ENCODE data around the gene RING1. TPM values are rescaled to one million over a fixed set of nuclear protein-coding genes. Genes with fewer than 3 reads are reported as not detected.
"Not testable (repeated sequence)": the region's sequence is repeated elsewhere in the genome, so short reads cannot be mapped to it uniquely, and the experiment has no call there.

RING1 gene
- total RNA-seq, 2 donors from 2014 or later = 13.2 to 17.3 TPM

GRCh38 chr6:33216117-33216649, 7.9 kb downstream of the RING1 start:
- no peak for TF ChIP-seq CTCF (IDR thresholded peaks at IDR 0.05)
- Histone ChIP-seq H3K27ac (no peak overlapping the region), H3K9me3 (no peaks in the 10 kb centered on the region), H3K4me1 (ENCODE audit: control insufficient read depth in 1 of 2, low read depth in 2 of 2) (peaks cover 4 to 19% of the 10 kb centered on the region in 2 donors), H3K36me3 (no peaks in the 10 kb centered on the region), H3K27me3 (replicated peaks; ENCODE audit: insufficient read depth) (no peaks in the 10 kb centered on the region), H3K4me3 (no peak overlapping the region)
- ATAC-seq (ENCODE audit: insufficient number of reproducible peaks, low FRiP score, low read depth) (no peak), DNase-seq (ENCODE audit: low spot score) (no peak)

- no peak for ATAC-seq (ENCODE audit: insufficient number of reproducible peaks, low FRiP score, low read depth)
- H3K9me3 ChIP-seq = no peaks in the 10 kb centered on the region
- H3K4me3 ChIP-seq = no peak overlapping the region
- no peak overlapping the region for H3K27ac ChIP-seq
- no peak for TF ChIP-seq CTCF (IDR thresholded peaks at IDR 0.05)
- H3K27me3 ChIP-seq (replicated peaks; ENCODE audit: insufficient read depth) = no peaks in the 10 kb centered on the region
- DNase-seq (ENCODE audit: low spot score) = no peak
- H3K4me1 ChIP-seq (ENCODE audit: control insufficient read depth in 1 of 2, low read depth in 2 of 2) = peaks cover 4 to 18% of the 10 kb centered on the region in 2 donors
- no peaks in the 10 kb centered on the region for H3K36me3 ChIP-seq
Observed at GRCh38 chr6:33217246-33217645, 8.9 kb downstream of the RING1 start.

GRCh38 chr6:33217681-33218080, 9.4 kb downstream of the RING1 start:
- DNase-seq (ENCODE audit: low spot score) = no peak
- H3K9me3 ChIP-seq = no peaks in the 10 kb centered on the region
- H3K4me3 ChIP-seq = no peak overlapping the region
- TF ChIP-seq CTCF (IDR thresholded peaks at IDR 0.05) = no peak
- H3K27me3 ChIP-seq (replicated peaks; ENCODE audit: insufficient read depth) = peaks cover 2% of the 10 kb centered on the region
- no peak overlapping the region for H3K27ac ChIP-seq
- no peak for ATAC-seq (ENCODE audit: insufficient number of reproducible peaks, low FRiP score, low read depth)
- H3K4me1 ChIP-seq (ENCODE audit: control insufficient read depth in 1 of 2, low read depth in 2 of 2) = peaks cover 2 to 13% of the 10 kb centered on the region in 2 donors
- no peaks in the 10 kb centered on the region for H3K36me3 ChIP-seq

GRCh38 chr6:33226503-33227120, 18.3 kb downstream of the RING1 start:
- not testable (repeated sequence) for H3K9me3 ChIP-seq; H3K4me1 ChIP-seq (ENCODE audit: control insufficient read depth in 1 of 2, low read depth in 2 of 2); DNase-seq (ENCODE audit: low spot score); H3K27me3 ChIP-seq (replicated peaks; ENCODE audit: insufficient read depth); H3K36me3 ChIP-seq; H3K27ac ChIP-seq; ATAC-seq (ENCODE audit: insufficient number of reproducible peaks, low FRiP score, low read depth); H3K4me3 ChIP-seq

GRCh38 chr6:33235221-33235634, 26.9 kb downstream of the RING1 start:
- H3K27me3 ChIP-seq (replicated peaks; ENCODE audit: insufficient read depth) = no peaks in the 10 kb centered on the region
- TF ChIP-seq CTCF (IDR thresholded peaks at IDR 0.05) = no peak
- no peak for DNase-seq (ENCODE audit: low spot score)
- H3K4me3 ChIP-seq = no peak overlapping the region
- H3K36me3 ChIP-seq = no peaks in the 10 kb centered on the region
- H3K27ac ChIP-seq = no peak overlapping the region
- no peaks in the 10 kb centered on the region for H3K4me1 ChIP-seq (ENCODE audit: control insufficient read depth in 1 of 2, low read depth in 2 of 2)
- no peak for ATAC-seq (ENCODE audit: insufficient number of reproducible peaks, low FRiP score, low read depth)
- H3K9me3 ChIP-seq = no peaks in the 10 kb centered on the region

- H3K4me3 ChIP-seq = no peak overlapping the region
- ATAC-seq (ENCODE audit: insufficient number of reproducible peaks, low FRiP score, low read depth) (no peak), DNase-seq (ENCODE audit: low spot score) (no peak)
- H3K27ac ChIP-seq = no peak overlapping the region
- H3K27me3 ChIP-seq (replicated peaks; ENCODE audit: insufficient read depth) = no peaks in the 10 kb centered on the region
- H3K9me3 ChIP-seq = no peaks in the 10 kb centered on the region
- H3K4me1 ChIP-seq (ENCODE audit: control insufficient read depth in 1 of 2, low read depth in 2 of 2) = no peaks in the 10 kb centered on the region
- TF ChIP-seq CTCF (IDR thresholded peaks at IDR 0.05) = no peak
- no peaks in the 10 kb centered on the region for H3K36me3 ChIP-seq
Observed at GRCh38 chr6:33236328-33236727, 28.0 kb downstream of the RING1 start.
